Gastrocnemius medialis (tissue), 4 donors: ENCODE results near the gene SSC4D.
A peak's percentile ranks its signal among the peaks of the same experiment; 100 is the strongest.

Source experiments
- CTCF ChIP-seq, 5 experiments: fragments of 450-650 bp in 3 of 5; fragments of 200-600 bp in 2 of 5; sonication (generic) in 2 of 5; IDR thresholded peaks in 4 of 5; conservative IDR thresholded peaks in 1 of 5; 1 replicate in 4 of 5; 2 replicates in 1 of 5; pipeline ENCODE4 v1.5.1; 2016 to 2019; ENCODE audit warnings: antibody characterized with exemption in 5 of 5, mild to moderate bottlenecking in 3 of 5, moderate library complexity in 3 of 5
- POLR2A ChIP-seq, 2 donors: fragments of 450-650 bp; IDR thresholded peaks; one replicate each; pipeline ENCODE4 v1.6.1; 2017; ENCODE audit warnings: antibody characterized with exemption in 2 of 2, mild to moderate bottlenecking in 2 of 2, moderate library complexity in 2 of 2

GRCh38 chr7:76393116-76394031 lies 16.1 kb downstream of the SSC4D start:
- TF ChIP-seq CTCF (IDR thresholded peaks at IDR 0.05 in 4 of 5, conservative IDR thresholded peaks at IDR 0.05 in 1 of 5) = peak in 1 of 5 experiments; percentile 19
- peak; percentile 89 to 91 for TF ChIP-seq POLR2A (IDR thresholded peaks at IDR 0.05)
